SIG-M5 (cell line): ENCODE results near the gene MYO5A.
"Not testable (repeated sequence)": the region's sequence is repeated elsewhere in the genome, so short reads cannot be mapped to it uniquely, and the experiment has no call there.

ENCODE experiments used
- DNase-seq: peaks from one replicate; lab custom pipeline; 2025; lab: John Stamatoyannopoulos, UW

The MYO5A gene

GRCh38 chr15:52528564-52529340 is at the start of gene MYO5A:
Gene MYO5A (minus strand): TSS chr15:52528880. CDS start chr15:52528806, 74 bp downstream.
- no peak for DNase-seq

- DNase-seq: no peak
Measured at GRCh38 chr15:52576692-52577091, 48.0 kb upstream of the MYO5A start.

GRCh38 chr15:52575573-52575972 is 46.9 kb upstream of the MYO5A start:
- DNase-seq: not testable (repeated sequence)

GRCh38 chr15:52575072-52575471 is 46.4 kb upstream of the MYO5A start:
- DNase-seq: no peak

- not testable (repeated sequence) for DNase-seq
Measured at GRCh38 chr15:52574623-52575022, 45.9 kb upstream of the MYO5A start.

GRCh38 chr15:52568601-52569585 is 40.2 kb upstream of the MYO5A start, which contains the start of gene ARPP19:
Gene ARPP19 (minus strand): TSS chr15:52569030. CDS start chr15:52568892, 138 bp downstream.
- DNase-seq: peak; percentile 64

GRCh38 chr15:52567871-52568600 is 39.4 kb upstream of the MYO5A start:
- DNase-seq: no peak

- no peak for DNase-seq
Measured at GRCh38 chr15:52566889-52567288, 38.2 kb upstream of the MYO5A start.

GRCh38 chr15:52565417-52566358 is 37.0 kb upstream of the MYO5A start:
- peak; percentile 15 for DNase-seq

GRCh38 chr15:52563501-52564060 is 34.9 kb upstream of the MYO5A start:
- no peak for DNase-seq

GRCh38 chr15:52559575-52559974 is 30.9 kb upstream of the MYO5A start:
- no peak for DNase-seq

GRCh38 chr15:52559022-52559421 is 30.3 kb upstream of the MYO5A start:
- no peak for DNase-seq

GRCh38 chr15:52558196-52558595 is 29.5 kb upstream of the MYO5A start:
- no peak for DNase-seq

GRCh38 chr15:52557274-52557641 is 28.6 kb upstream of the MYO5A start:
- no peak for DNase-seq

- DNase-seq: no peak
Measured at GRCh38 chr15:52556524-52557273, 28.0 kb upstream of the MYO5A start.

- DNase-seq: no peak
Measured at GRCh38 chr15:52552303-52552702, 23.6 kb upstream of the MYO5A start.

GRCh38 chr15:52551762-52552161 is 23.1 kb upstream of the MYO5A start:
- DNase-seq: no peak

- not testable (repeated sequence) for DNase-seq
Measured at GRCh38 chr15:52551186-52551585, 22.5 kb upstream of the MYO5A start.

- DNase-seq: no peak
Measured at GRCh38 chr15:52546031-52546751, 17.5 kb upstream of the MYO5A start.
